Measurements from ENCODE around the gene NACAD.

DNA sequence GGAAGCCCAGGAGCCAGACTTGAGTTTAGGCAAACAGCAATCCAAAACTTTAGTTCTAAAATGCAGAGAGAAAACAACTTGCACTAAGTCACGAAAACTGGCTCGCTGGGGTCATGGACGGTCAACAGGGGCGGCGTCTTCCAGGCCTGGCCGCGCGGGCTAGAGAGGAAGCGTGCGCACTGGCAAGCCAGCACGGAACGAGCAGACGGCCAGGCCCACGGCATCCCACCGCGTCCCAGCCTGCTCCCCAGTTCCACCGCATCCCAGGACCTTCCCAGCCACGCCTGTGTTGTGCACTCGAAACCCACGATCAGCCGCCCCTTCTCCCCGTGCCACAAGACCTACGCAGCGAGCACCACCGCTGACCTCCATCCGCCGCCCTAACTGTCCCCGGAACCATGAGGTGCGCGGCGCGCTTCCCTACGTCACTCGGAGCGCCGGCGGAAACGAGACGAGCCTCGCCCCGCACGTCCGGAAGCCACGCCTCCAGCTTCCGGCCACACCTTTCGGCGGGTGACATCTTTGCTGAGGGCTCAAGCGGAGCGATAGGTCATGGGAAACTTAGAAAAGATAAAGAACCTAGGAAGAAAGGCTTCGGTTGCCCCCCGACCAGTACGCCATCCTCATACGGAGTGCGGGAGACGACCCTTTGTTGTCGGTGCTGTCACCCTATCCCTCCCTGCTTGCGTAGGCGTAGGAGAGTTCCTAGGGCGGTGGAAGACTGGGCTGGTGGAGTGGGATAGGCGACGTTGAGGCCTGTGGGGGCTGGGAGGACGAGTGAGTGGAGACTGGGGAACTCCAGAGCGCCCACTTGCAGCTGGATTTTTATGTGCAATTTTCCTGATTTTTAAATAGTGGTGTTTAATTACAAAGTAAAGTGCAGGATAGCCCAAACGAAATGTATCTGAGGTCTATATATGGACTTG, 22.8 kb upstream of the NACAD start, which contains the start of gene TBRG4:
- TF ChIP-seq POLR2A (IDR thresholded peaks at IDR 0.05; ENCODE audit: extremely low read depth, insufficient read length) (peak; percentile 99), MYC (IDR thresholded peaks at IDR 0.05; ENCODE audit: low read depth, low read length) (peak; percentile 100)
- TF ChIP-seq, protein P1, sequence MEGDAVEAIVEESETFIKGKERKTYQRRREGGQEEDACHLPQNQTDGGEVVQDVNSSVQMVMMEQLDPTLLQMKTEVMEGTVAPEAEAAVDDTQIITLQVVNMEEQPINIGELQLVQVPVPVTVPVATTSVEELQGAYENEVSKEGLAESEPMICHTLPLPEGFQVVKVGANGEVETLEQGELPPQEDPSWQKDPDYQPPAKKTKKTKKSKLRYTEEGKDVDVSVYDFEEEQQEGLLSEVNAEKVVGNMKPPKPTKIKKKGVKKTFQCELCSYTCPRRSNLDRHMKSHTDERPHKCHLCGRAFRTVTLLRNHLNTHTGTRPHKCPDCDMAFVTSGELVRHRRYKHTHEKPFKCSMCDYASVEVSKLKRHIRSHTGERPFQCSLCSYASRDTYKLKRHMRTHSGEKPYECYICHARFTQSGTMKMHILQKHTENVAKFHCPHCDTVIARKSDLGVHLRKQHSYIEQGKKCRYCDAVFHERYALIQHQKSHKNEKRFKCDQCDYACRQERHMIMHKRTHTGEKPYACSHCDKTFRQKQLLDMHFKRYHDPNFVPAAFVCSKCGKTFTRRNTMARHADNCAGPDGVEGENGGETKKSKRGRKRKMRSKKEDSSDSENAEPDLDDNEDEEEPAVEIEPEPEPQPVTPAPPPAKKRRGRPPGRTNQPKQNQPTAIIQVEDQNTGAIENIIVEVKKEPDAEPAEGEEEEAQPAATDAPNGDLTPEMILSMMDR (IDR thresholded peaks at IDR 0.05; ENCODE audit: low read depth, low read length): peak; percentile 53
- TF ChIP-seq, protein P2, sequence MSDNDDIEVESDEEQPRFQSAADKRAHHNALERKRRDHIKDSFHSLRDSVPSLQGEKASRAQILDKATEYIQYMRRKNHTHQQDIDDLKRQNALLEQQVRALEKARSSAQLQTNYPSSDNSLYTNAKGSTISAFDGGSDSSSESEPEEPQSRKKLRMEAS (IDR thresholded peaks at IDR 0.05; ENCODE audit: low read depth, low read length): peak; percentile 98

Data from NB4 (cell line).